HG02884 (cell line): ENCODE results near the gene CHCT1.

Experiments
- ATAC-seq: cut with Tn5 transposase; IDR thresholded peaks from one replicate; pipeline ENCODE4 v1.9.1; 2021; ENCODE audit warnings: mild to moderate bottlenecking, moderate library complexity; ENCODE audit not compliant: unreplicated experiment

The CHCT1 gene

GRCh38 chr17:60439501-60439900 is 17.2 kb downstream of the CHCT1 start:
- ATAC-seq = no peak

GRCh38 chr17:60442271-60443173 is 20.2 kb downstream of the CHCT1 start:
- no peak for ATAC-seq

- no peak for ATAC-seq
These were observed 21.4 kb downstream of the CHCT1 start for GRCh38 chr17:60443713-60444112.

- no peak for ATAC-seq
These were observed 22.9 kb downstream of the CHCT1 start for GRCh38 chr17:60445144-60445543.

- no peak for ATAC-seq
These were observed 25.1 kb downstream of the CHCT1 start for GRCh38 chr17:60447375-60447774.

GRCh38 chr17:60451071-60451470 is 28.8 kb downstream of the CHCT1 start:
- no peak for ATAC-seq

- ATAC-seq = no peak
These were observed 29.7 kb downstream of the CHCT1 start for GRCh38 chr17:60451965-60452364.

GRCh38 chr17:60455378-60455777 is 33.1 kb downstream of the CHCT1 start:
- ATAC-seq = no peak

GRCh38 chr17:60457148-60457547 is 34.9 kb downstream of the CHCT1 start:
- no peak for ATAC-seq

- ATAC-seq = no peak
These were observed 39.3 kb downstream of the CHCT1 start for GRCh38 chr17:60461584-60461983.

GRCh38 chr17:60463157-60463835 is 41.0 kb downstream of the CHCT1 start:
- ATAC-seq = no peak

GRCh38 chr17:60464343-60464742 is 42.1 kb downstream of the CHCT1 start:
- ATAC-seq = no peak

- ATAC-seq = no peak
These were observed 46.1 kb downstream of the CHCT1 start for GRCh38 chr17:60468371-60468770.

GRCh38 chr17:60471451-60471850 is 49.2 kb downstream of the CHCT1 start:
- no peak for ATAC-seq

- no peak for ATAC-seq
These were observed 50.2 kb downstream of the CHCT1 start for GRCh38 chr17:60472449-60472848.

GRCh38 chr17:60473788-60474187 is 51.5 kb downstream of the CHCT1 start:
- no peak for ATAC-seq
